Esophagus squamous epithelium (tissue), 4 donors: Measurements from ENCODE around the gene FAM98C.

Experiments used
- POLR2A ChIP-seq, 4 donors: fragments of 450-650 bp; IDR thresholded peaks; one replicate each; pipeline ENCODE4 v1.6.1; 2017; ENCODE audit warnings: antibody characterized with exemption in 4 of 4, mild to moderate bottlenecking in 4 of 4, moderate library complexity in 3 of 4
- TF ChIP-seq, protein P1 (sequence below), 6 experiments: fragments of 450-650 bp in 4 of 6; fragments of 200-600 bp in 2 of 6; sonication (generic) in 2 of 6; IDR thresholded peaks; one replicate each; pipeline ENCODE4 v1.5.1; 2016 to 2019; ENCODE audit warnings: antibody characterized with exemption in 6 of 6, mild to moderate bottlenecking in 4 of 6, moderate library complexity in 4 of 6

DNA sequence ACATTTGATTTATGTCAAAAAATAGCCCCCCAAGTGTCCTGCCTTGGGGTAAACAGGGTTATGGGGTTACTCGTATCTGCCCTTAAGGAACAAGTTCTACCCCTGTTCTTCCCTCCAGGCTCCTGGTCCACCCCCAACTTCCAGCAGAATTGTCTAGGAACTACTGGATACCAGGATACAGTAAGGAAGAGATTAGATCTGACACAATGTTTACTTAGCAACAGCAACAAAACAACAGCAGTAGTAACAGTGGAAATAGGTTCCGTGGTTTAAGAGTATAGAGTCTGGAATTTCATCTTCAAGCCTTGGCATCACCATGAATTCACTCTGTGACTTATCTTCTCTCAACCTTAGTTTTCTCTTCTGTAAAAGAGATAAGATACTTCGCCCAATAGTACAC, 1.7 kb upstream of the FAM98C start:
- no peak for TF ChIP-seq POLR2A (IDR thresholded peaks at IDR 0.05)
- TF ChIP-seq, protein P1, sequence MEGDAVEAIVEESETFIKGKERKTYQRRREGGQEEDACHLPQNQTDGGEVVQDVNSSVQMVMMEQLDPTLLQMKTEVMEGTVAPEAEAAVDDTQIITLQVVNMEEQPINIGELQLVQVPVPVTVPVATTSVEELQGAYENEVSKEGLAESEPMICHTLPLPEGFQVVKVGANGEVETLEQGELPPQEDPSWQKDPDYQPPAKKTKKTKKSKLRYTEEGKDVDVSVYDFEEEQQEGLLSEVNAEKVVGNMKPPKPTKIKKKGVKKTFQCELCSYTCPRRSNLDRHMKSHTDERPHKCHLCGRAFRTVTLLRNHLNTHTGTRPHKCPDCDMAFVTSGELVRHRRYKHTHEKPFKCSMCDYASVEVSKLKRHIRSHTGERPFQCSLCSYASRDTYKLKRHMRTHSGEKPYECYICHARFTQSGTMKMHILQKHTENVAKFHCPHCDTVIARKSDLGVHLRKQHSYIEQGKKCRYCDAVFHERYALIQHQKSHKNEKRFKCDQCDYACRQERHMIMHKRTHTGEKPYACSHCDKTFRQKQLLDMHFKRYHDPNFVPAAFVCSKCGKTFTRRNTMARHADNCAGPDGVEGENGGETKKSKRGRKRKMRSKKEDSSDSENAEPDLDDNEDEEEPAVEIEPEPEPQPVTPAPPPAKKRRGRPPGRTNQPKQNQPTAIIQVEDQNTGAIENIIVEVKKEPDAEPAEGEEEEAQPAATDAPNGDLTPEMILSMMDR (IDR thresholded peaks at IDR 0.05) = no peak
